Endothelial cell of umbilical vein (primary cell): ENCODE data around the gene GBP4. TPM values are rescaled to one million over a fixed set of nuclear protein-coding genes. Genes with fewer than 3 reads are reported as not detected.
A peak's percentile ranks its signal among the peaks of the same experiment; 100 is the strongest.

Experiments
- BruUV-seq: library from RNA; stranded (reverse); fragments of 400-500 nt; replicated peaks from 2 replicates; lab custom pipeline; 2021; lab: Mats Ljungman, UMichigan
- CTCF ChIA-PET: fragments of 300-600, 350-600 bp; sonication (Branson Sonifier 250); formaldehyde crosslinking; loops from one replicate; lab custom pipeline; 2021; ENCODE audit warnings: antibody characterized with exemption, inconsistent platforms; lab: Charles Lee
- POLR2A ChIA-PET: fragments of 300-600, 350-600 bp; sonication (Branson Sonifier 250); formaldehyde crosslinking; loops from one replicate; lab custom pipeline; 2021; ENCODE audit warnings: antibody characterized with exemption, inconsistent platforms; lab: Charles Lee
- DNase-seq: peaks from one replicate; pipeline ENCODE4 v3.0.0-alpha.2; 2011; ENCODE audit warnings: low read depth, low spot score
- FAIRE-seq: peaks from 2 replicates; lab custom pipeline; 2011; peaks lifted over from hg19 to GRCh38; lab: Jason Lieb, UNC
- H2AFZ ChIP-seq: 2 replicates; pipeline ENCODE4 v1.6.0; 2012; ENCODE audit warnings: low read depth, low read length, control low read depth, inconsistent platforms
- H3K27ac ChIP-seq: 2 replicates; pipeline ENCODE4 v1.5.1; 2011; ENCODE audit warnings: low read depth, mild to moderate bottlenecking, control low read depth, low read length, moderate library complexity; ENCODE audit not compliant: insufficient read depth
- H3K27me3 ChIP-seq, 2 experiments: 2 replicates each; pipeline versions ENCODE4 v1.6.0 to v1.6.1; 2011; ENCODE audit warnings: low read length in 2 of 2, mixed read lengths in 1 of 2; ENCODE audit not compliant: control insufficient read depth in 2 of 2, insufficient read depth in 2 of 2
- H3K36me3 ChIP-seq, 2 experiments: 2 replicates in 1 of 2; 3 replicates in 1 of 2; pipeline ENCODE4 v1.5.1; 2011; ENCODE audit warnings: low read length in 2 of 2, mild to moderate bottlenecking in 1 of 2, moderate library complexity in 1 of 2; ENCODE audit not compliant: control insufficient read depth in 2 of 2, insufficient read depth in 2 of 2; ENCODE audit errors: extremely low read depth in 1 of 2
- H3K4me1 ChIP-seq: 3 replicates; pipeline ENCODE4 v1.5.1; 2011; ENCODE audit warnings: mild to moderate bottlenecking, low read length; ENCODE audit not compliant: control insufficient read depth, insufficient read depth; ENCODE audit errors: extremely low read depth
- H3K4me2 ChIP-seq: 2 replicates; pipeline ENCODE4 v1.6.1; 2011; ENCODE audit warnings: low read length, control low read depth, mixed read lengths; ENCODE audit not compliant: insufficient read depth
- H3K4me3 ChIP-seq, 3 experiments: fragments of 200-600 bp in 1 of 3; sonication (generic), shearing (Covaris generic) in 1 of 3; replicated peaks in 1 of 3; 2 replicates each; pipeline ENCODE4 v1.5.1; 2011 to 2016; ENCODE audit warnings: control low read depth in 3 of 3, low read length in 3 of 3, mild to moderate bottlenecking in 2 of 3, inconsistent platforms in 1 of 3, low read depth in 1 of 3, moderate library complexity in 1 of 3; ENCODE audit not compliant: insufficient read depth in 1 of 3
- H3K79me2 ChIP-seq: 2 replicates; pipeline ENCODE4 v1.6.0; 2012; ENCODE audit warnings: low read length, inconsistent platforms; ENCODE audit not compliant: control insufficient read depth, insufficient read depth
- H3K9ac ChIP-seq: replicated peaks from 2 replicates; pipeline ENCODE3; 2011; ENCODE audit warnings: low read length, control low read depth; ENCODE audit not compliant: insufficient read depth; ENCODE audit errors: extremely low read depth
- H3K9me1 ChIP-seq: replicated peaks from 3 replicates; pipeline ENCODE4 v1.6.0; 2011; ENCODE audit warnings: mild to moderate bottlenecking, low read length; ENCODE audit not compliant: control insufficient read depth, insufficient read depth; ENCODE audit errors: extremely low read depth
- H3K9me3 ChIP-seq: replicated peaks from 2 replicates; pipeline ENCODE4 v1.5.1; 2012; ENCODE audit warnings: low read length, inconsistent platforms; ENCODE audit not compliant: control insufficient read depth, insufficient read depth
- H4K20me1 ChIP-seq: replicated peaks from 2 replicates; pipeline ENCODE3; 2011; ENCODE audit warnings: mild to moderate bottlenecking, low read length; ENCODE audit not compliant: control insufficient read depth, insufficient read depth; ENCODE audit errors: extremely low read depth
- CTCF ChIP-seq, 2 donors: IDR thresholded peaks; 1 replicate in 1 of 2; 2 replicates in 1 of 2; pipeline ENCODE4 v1.5.1; 2011; ENCODE audit warnings: low read length in 2 of 2, mild to moderate bottlenecking in 2 of 2, moderate library complexity in 2 of 2, control low read depth in 1 of 2, inconsistent platforms in 1 of 2, low read depth in 1 of 2; ENCODE audit not compliant: insufficient read depth in 1 of 2; ENCODE audit errors: extremely low read depth in 1 of 2
- EZH2 ChIP-seq: IDR thresholded peaks from 2 replicates; pipeline ENCODE4 v1.6.1; 2012; ENCODE audit warnings: borderline replicate concordance, low read depth, mild to moderate bottlenecking, moderate library complexity, low read length, inconsistent platforms; ENCODE audit not compliant: severe bottlenecking
- FOS ChIP-seq: IDR thresholded peaks from 2 replicates; pipeline ENCODE4 v1.6.1; 2011; ENCODE audit warnings: mild to moderate bottlenecking, low read length, moderate library complexity, borderline replicate concordance; ENCODE audit not compliant: insufficient read depth
- GATA2 ChIP-seq: IDR thresholded peaks from 2 replicates; pipeline ENCODE4 v1.7.0; 2011; ENCODE audit warnings: low read depth, mild to moderate bottlenecking, moderate library complexity, mixed read lengths, low read length; ENCODE audit not compliant: insufficient read length, insufficient read depth
- JUN ChIP-seq: IDR thresholded peaks from 2 replicates; pipeline ENCODE4 v1.6.1; 2011; ENCODE audit warnings: borderline replicate concordance, low read depth; ENCODE audit not compliant: insufficient read length, insufficient read depth
- MYC ChIP-seq: IDR thresholded peaks from one replicate; pipeline ENCODE4 v1.6.1; 2011; ENCODE audit warnings: mild to moderate bottlenecking, low read depth, low read length
- POLR2A ChIP-seq: IDR thresholded peaks from 2 replicates; pipeline ENCODE4 v1.6.1; 2012; ENCODE audit warnings: low read depth, mild to moderate bottlenecking, control low read depth, low read length
- POLR2AphosphoS5 ChIP-seq: IDR thresholded peaks from 2 replicates; pipeline ENCODE4 v1.6.1; 2012; ENCODE audit warnings: low read depth, mild to moderate bottlenecking, control low read depth, low read length, moderate library complexity; ENCODE audit not compliant: insufficient read depth
- dilution Hi-C: fragments of 300-500 bp; cut with MboI; formaldehyde crosslinking; loops from one replicate; pipeline ENCODE4 v1.15.0; 2019; ENCODE audit warnings: low sequenced_read_pairs; ENCODE audit not compliant: extremely low pct_ligation_motif_present
- intact Hi-C: fragments of 100-400 bp; cut with micrococcal nuclease; formaldehyde crosslinking; loops from one replicate; pipeline ENCODE4 v1.10.0; 2022
- polyA plus RNA-seq, 4 experiments: library from polyadenylated mRNA; depleted of rRNA in 3 of 4; stranded (reverse) in 3 of 4; unstranded in 1 of 4; fragments of >200 nt; gene quantifications; 2 replicates each; pipeline versions ENCODE4 v1.2.1 to v1.2.3, GENCODE V29; 2011 to 2012; ENCODE audit warnings: missing spikeins in 1 of 4
- total RNA-seq: library from RNA; stranded (reverse); gene quantifications from 2 replicates; pipeline ENCODE4 v1.2.3, GENCODE V29; 2021
- TF ChIP-seq, protein P1 (sequence below): IDR thresholded peaks from 2 replicates; pipeline ENCODE4 v1.6.1; 2011; ENCODE audit not compliant: insufficient read depth, insufficient read length

The GBP4 gene
- total and polyA plus RNA-seq, 2 donors (not counting 3 experiments of a cell fraction or from before 2014, with no cell fraction given): 1.7 to 7.6 TPM

DNA sequence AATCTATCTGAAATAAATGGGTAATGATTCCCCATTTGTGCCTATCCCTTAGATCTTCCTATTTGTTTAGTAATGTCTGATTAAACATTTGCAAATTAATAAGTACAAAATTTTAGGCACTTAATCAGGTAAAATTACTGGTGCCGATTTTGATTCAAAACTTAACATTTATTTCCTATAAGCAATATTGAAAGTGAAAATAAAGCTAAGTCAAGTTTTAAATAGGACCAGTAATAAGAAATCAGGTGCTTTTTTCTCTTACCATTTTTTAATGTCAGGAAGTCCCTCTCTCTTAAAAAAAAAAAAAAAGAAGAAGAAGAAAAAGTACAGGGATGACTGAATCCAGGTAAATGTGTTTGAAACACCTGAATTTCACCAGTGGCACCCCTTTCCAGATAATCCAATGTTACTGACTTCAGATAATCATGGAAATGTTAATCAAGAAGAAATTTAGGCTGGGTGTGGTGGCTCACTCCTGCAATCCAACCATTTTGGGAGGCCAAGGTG, 836 bp upstream of the GBP4 start:
- no peak for TF ChIP-seq GATA2
- no peak for TF ChIP-seq CTCF (IDR thresholded peaks at IDR 0.05; ENCODE audit: extremely low read depth in 1 of 2, insufficient read depth in 1 of 2, low read depth in 1 of 2, low read length in 2 of 2)
- no peak for TF ChIP-seq POLR2AphosphoS5
- no peak for TF ChIP-seq JUN
- TF ChIP-seq, protein P1, sequence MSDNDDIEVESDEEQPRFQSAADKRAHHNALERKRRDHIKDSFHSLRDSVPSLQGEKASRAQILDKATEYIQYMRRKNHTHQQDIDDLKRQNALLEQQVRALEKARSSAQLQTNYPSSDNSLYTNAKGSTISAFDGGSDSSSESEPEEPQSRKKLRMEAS: no peak
- TF ChIP-seq MYC: no peak
- no peak for TF ChIP-seq EZH2
- TF ChIP-seq POLR2A: no peak
- TF ChIP-seq FOS: no peak
- Histone ChIP-seq H3K4me2 (peak overlapping the region; percentile 90), H3K9me3 (no peaks in the 10 kb centered on the region), H3K4me3 (no peak overlapping the region), H4K20me1 (no peaks in the 10 kb centered on the region), H3K27me3 (peaks cover 2 to 3% of the 10 kb centered on the region in 2 experiments), H3K36me3 (no peaks in the 10 kb centered on the region), H3K4me1 (peaks cover 12% of the 10 kb centered on the region), H3K27ac (no peak overlapping the region), H3K79me2 (no peaks in the 10 kb centered on the region), H3K9me1 (no peaks in the 10 kb centered on the region), H3K9ac (no peak overlapping the region), H2AFZ (peak overlapping the region; percentile 60)
- DNase-seq: peak; percentile 4
- POLR2A ChIA-PET: interaction anchor here (0.7 kb wide), 1 partner anchor 93 kb away, joined by 3 read pairs; no protein-coding TSS in a partner anchor
- dilution Hi-C loops: no loop called here
- FAIRE-seq: no peak
- intact Hi-C loops: no loop called here
- BruUV-seq: no TSS peak
- CTCF ChIA-PET: no interaction called here
